HG02642 (cell line): ENCODE results near the gene WNT8A.

ENCODE experiments used
- ATAC-seq: cut with Tn5 transposase; IDR thresholded peaks from one replicate; pipeline ENCODE4 v1.9.1; 2021; ENCODE audit warnings: mild to moderate bottlenecking; ENCODE audit not compliant: unreplicated experiment, poor library complexity

Gene WNT8A

DNA sequence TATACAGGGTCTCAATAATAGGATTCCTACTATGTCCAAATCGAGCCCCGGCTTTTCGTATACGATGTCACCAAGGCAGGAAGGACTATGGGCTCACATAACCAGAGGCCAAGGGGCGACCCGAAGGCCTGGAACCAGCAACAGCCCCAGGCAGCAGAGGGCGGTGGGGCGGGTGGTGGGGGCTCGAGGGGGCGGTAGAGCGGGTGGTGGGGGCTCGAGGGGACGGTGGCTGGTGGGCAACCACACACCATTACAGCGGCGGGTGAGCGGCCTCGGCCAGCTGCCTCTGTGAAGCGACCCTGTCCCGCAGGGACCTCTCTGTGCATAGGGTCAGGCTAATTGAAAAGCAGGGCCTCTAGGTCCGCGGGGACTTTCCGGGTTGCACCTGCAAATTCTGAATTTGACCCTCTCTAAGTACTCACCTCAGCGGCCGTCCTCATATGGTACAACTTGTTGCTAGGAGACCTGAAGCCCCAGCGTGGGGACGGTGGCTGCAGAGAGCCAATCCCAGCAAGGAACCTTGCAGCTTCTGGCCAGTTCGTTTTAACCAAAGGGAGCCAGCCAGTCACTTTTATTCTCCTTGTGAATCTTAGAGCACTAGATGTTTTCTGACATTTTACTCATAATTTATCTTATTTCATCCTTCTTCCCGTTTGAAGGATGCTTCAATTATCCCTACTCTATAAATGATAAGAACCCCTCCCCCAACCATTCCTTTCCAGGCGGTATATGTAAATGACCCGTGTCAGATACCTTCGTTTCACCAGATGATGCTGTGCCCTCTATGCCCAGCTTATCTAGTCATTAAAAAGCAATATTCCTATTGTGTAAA lies 55.3 kb downstream of the WNT8A start, which contains the start of gene NME5:
NME5 (minus strand) TSS at position 480 of the 832 bp plus-strand sequence. CDS start 648 bp downstream, outside the sequence.
- peak; percentile 63 for ATAC-seq

DNA sequence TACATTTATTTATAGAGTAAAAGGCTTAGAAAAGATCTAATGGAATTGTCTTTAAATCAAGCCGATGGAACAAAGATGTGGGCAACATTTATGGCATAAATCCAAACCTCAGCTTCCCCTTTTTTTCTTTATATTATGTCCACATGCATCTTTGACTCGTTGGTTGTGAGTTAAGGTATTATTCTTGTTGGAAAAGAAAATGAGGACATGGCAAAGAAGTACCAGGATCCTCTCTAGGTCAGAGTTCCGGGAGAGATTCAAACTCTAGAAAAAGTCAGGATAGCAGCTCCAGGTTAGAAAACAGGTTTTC lies 55.9 kb downstream of the WNT8A start:
- no peak for ATAC-seq

DNA sequence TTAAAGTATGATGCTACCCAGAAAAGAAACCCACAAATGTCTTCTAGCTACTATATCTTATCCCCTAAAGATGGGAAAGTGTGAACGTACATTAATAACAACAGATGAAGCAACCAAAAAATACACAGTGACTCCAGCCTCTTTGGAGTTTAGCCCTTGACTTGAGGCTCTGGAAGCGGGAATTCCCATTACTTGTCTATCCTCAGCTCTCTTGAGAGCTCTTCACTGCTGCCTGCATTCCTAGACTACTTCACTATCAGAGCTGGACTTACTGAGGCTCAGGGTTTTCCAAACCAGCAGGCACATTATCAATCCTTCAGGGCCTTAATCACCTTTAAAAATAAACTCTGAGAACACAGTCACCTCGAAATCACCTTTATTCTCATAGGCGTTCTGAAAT lies 56.4 kb downstream of the WNT8A start:
- ATAC-seq: no peak
